Neural cell (in vitro differentiated cells): Measurements from ENCODE around the gene PEAR1. TPM values are rescaled to one million over a fixed set of nuclear protein-coding genes. Genes with fewer than 3 reads are reported as not detected.

Source experiments
- H2AFZ ChIP-seq: fragments of 200-600, 300-800 bp; sonication (generic), shearing (Covaris generic); 2 replicates; pipeline ENCODE4 v1.6.0; 2014; ENCODE audit warnings: low read depth, mild to moderate bottlenecking, antibody characterized with exemption, low read length, moderate library complexity
- H3F3A ChIP-seq: fragments of 200-600 bp; shearing (Covaris generic); 2 replicates; pipeline ENCODE4 v1.6.1; 2016; ENCODE audit warnings: mild to moderate bottlenecking, moderate library complexity, mixed read lengths, antibody characterized with exemption, low read length; ENCODE audit not compliant: insufficient read depth, poor library complexity, severe bottlenecking
- H3K27ac ChIP-seq: fragments of 200-600, 300-800 bp; sonication (generic), shearing (Covaris generic); 2 replicates; pipeline ENCODE4 v1.5.1; 2014; ENCODE audit warnings: mild to moderate bottlenecking, low read length, moderate library complexity
- H3K27me3 ChIP-seq: fragments of 300-800, 200-600 bp; sonication (generic), shearing (Covaris generic); 2 replicates; pipeline ENCODE4 v1.6.0; 2014; ENCODE audit warnings: mild to moderate bottlenecking, low read depth, low read length, moderate library complexity; ENCODE audit not compliant: insufficient read depth
- H3K36me3 ChIP-seq: fragments of 300-800, 200-600 bp; sonication (generic), shearing (Covaris generic); 2 replicates; pipeline ENCODE4 v1.5.1; 2014; ENCODE audit warnings: mild to moderate bottlenecking, antibody characterized with exemption, low read length, moderate library complexity; ENCODE audit not compliant: insufficient read depth
- H3K4me2 ChIP-seq: fragments of 300-800, 200-600 bp; sonication (generic), shearing (Covaris generic); 2 replicates; pipeline ENCODE4 v1.6.0; 2014; ENCODE audit warnings: mild to moderate bottlenecking, low read length
- H3K4me3 ChIP-seq: fragments of 300-800, 200-600 bp; sonication (generic), shearing (Covaris generic); 2 replicates; pipeline ENCODE4 v1.5.1; 2014; ENCODE audit warnings: mild to moderate bottlenecking, low read length, moderate library complexity
- H3K79me2 ChIP-seq: fragments of 200-600 bp; shearing (Covaris generic); replicated peaks from 2 replicates; pipeline ENCODE4 v1.6.0; 2014; ENCODE audit warnings: mild to moderate bottlenecking, low read length, moderate library complexity; ENCODE audit not compliant: insufficient read depth
- H3K9ac ChIP-seq: fragments of 300-800, 200-600 bp; sonication (generic), shearing (Covaris generic); 2 replicates; pipeline ENCODE4 v1.6.1; 2016; ENCODE audit warnings: mild to moderate bottlenecking, low read length, mixed read lengths
- H3K9me2 ChIP-seq: fragments of 200-600 bp; shearing (Covaris generic); 2 replicates; pipeline ENCODE4 v1.6.1; 2016; ENCODE audit warnings: mild to moderate bottlenecking, low read length, mixed read lengths; ENCODE audit not compliant: insufficient read depth
- H3K9me3 ChIP-seq: fragments of 200-600, 300-800 bp; sonication (generic), shearing (Covaris generic); 2 replicates; pipeline ENCODE4 v1.6.1; 2016; ENCODE audit warnings: mild to moderate bottlenecking, mixed run types, low read length, moderate library complexity, mixed read lengths
- H4K20me1 ChIP-seq: fragments of 200-600 bp; shearing (Covaris generic); 2 replicates; pipeline ENCODE4 v1.6.1; 2016; ENCODE audit warnings: mild to moderate bottlenecking, mixed run types; ENCODE audit not compliant: insufficient read depth
- CTCF ChIP-seq: fragments of 450-650 bp; IDR thresholded peaks from 2 replicates; pipeline ENCODE4 v1.5.1; 2014; ENCODE audit warnings: antibody characterized with exemption, mild to moderate bottlenecking, moderate library complexity; ENCODE audit not compliant: poor library complexity, severe bottlenecking
- EP300 ChIP-seq: fragments of 450-650 bp; conservative IDR thresholded peaks from 2 replicates; pipeline ENCODE4 v1.6.1; 2014; ENCODE audit warnings: antibody characterized with exemption, mild to moderate bottlenecking, moderate library complexity; ENCODE audit not compliant: poor library complexity, severe bottlenecking
- EZH2 ChIP-seq: fragments of 200-600, 300-800 bp; shearing (Covaris generic), sonication (generic); IDR thresholded peaks from 2 replicates; pipeline ENCODE4 v1.6.1; 2014; ENCODE audit warnings: antibody characterized with exemption, low read length, borderline replicate concordance, mild to moderate bottlenecking; ENCODE audit not compliant: insufficient read depth, poor library complexity, severe bottlenecking
- MXI1 ChIP-seq: fragments of 450-650 bp; conservative IDR thresholded peaks from 2 replicates; pipeline ENCODE4 v1.6.1; 2014; ENCODE audit warnings: antibody characterized with exemption, mild to moderate bottlenecking; ENCODE audit not compliant: poor library complexity, severe bottlenecking
- POLR2AphosphoS5 ChIP-seq: IDR thresholded peaks from 2 replicates; pipeline ENCODE4 v1.6.1; 2012
- RAD21 ChIP-seq: fragments of 450-650 bp; conservative IDR thresholded peaks from 2 replicates; pipeline ENCODE4 v1.6.1; 2014; ENCODE audit warnings: antibody characterized with exemption, mild to moderate bottlenecking, moderate library complexity
- REST ChIP-seq: IDR thresholded peaks from 2 replicates; pipeline ENCODE4 v1.6.1; 2012; ENCODE audit warnings: borderline replicate concordance
- SMC3 ChIP-seq: fragments of 450-650 bp; conservative IDR thresholded peaks from 2 replicates; pipeline ENCODE4 v1.6.1; 2014; ENCODE audit warnings: antibody characterized with exemption, mild to moderate bottlenecking, moderate library complexity; ENCODE audit not compliant: poor library complexity
- TAF1 ChIP-seq: IDR thresholded peaks from 2 replicates; pipeline ENCODE4 v1.6.1; 2012; ENCODE audit warnings: low read depth
- polyA plus RNA-seq: library from polyadenylated mRNA; depleted of rRNA; stranded (reverse); fragments of >200 nt; gene quantifications from 2 replicates; pipeline ENCODE4 v1.2.3, GENCODE V29; 2014

PEAR1 gene
- polyA plus RNA-seq, 1 donor from 2014 or later = not detected

- Histone ChIP-seq H3K27ac (no peak overlapping the region), H3F3A (no peaks in the 10 kb centered on the region), H3K9ac (no peak overlapping the region), H3K4me2 (no peak overlapping the region), H3K27me3 (no peaks in the 10 kb centered on the region), H3K4me3 (no peak overlapping the region), H3K9me2 (no peaks in the 10 kb centered on the region), H4K20me1 (no peaks in the 10 kb centered on the region), H2AFZ (no peak overlapping the region), H3K36me3 (no peaks in the 10 kb centered on the region), H3K79me2 (no peaks in the 10 kb centered on the region), H3K9me3 (no peaks in the 10 kb centered on the region)
- TF ChIP-seq REST (no peak), EP300 (no peak), EZH2 (no peak), MXI1 (no peak), TAF1 (no peak), CTCF (no peak), RAD21 (no peak), POLR2AphosphoS5 (no peak), SMC3 (no peak)
These were observed 19.4 kb upstream of the PEAR1 start for GRCh38 chr1:156874142-156874541.

- H3K9me2 ChIP-seq = no peaks in the 10 kb centered on the region
- H3K36me3 ChIP-seq = no peaks in the 10 kb centered on the region
- no peak overlapping the region for H3K27ac ChIP-seq
- no peak overlapping the region for H3K4me3 ChIP-seq
- no peak overlapping the region for H3K4me2 ChIP-seq
- TF ChIP-seq TAF1 = no peak
- no peak for TF ChIP-seq POLR2AphosphoS5
- TF ChIP-seq REST = no peak
- no peak for TF ChIP-seq EP300
- TF ChIP-seq SMC3 = no peak
- TF ChIP-seq EZH2 = no peak
- no peak for TF ChIP-seq RAD21
- TF ChIP-seq CTCF = no peak
- no peak for TF ChIP-seq MXI1
- H3K9ac ChIP-seq = no peak overlapping the region
- no peaks in the 10 kb centered on the region for H3K27me3 ChIP-seq
- no peak overlapping the region for H2AFZ ChIP-seq
- H3F3A ChIP-seq = no peaks in the 10 kb centered on the region
- H3K9me3 ChIP-seq = no peaks in the 10 kb centered on the region
- H3K79me2 ChIP-seq = no peaks in the 10 kb centered on the region
- H4K20me1 ChIP-seq = no peaks in the 10 kb centered on the region
These were observed 18.8 kb upstream of the PEAR1 start for GRCh38 chr1:156874572-156875340.
